DND-41 (cell line): ENCODE measurements around the gene LTB4R.

Source experiments
- ATAC-seq: fragments of 200-7000 bp; cut with Tn5 transposase; 3 replicates; pipeline ENCODE4 v1.9.1; 2021; ENCODE audit warnings: low read depth; ENCODE audit not compliant: insufficient read depth
- DNase-seq: peaks from one replicate; pipeline ENCODE4 v3.0.0-alpha.2; 2020
- H2AFZ ChIP-seq: 2 replicates; pipeline ENCODE4 v1.6.0; 2012; ENCODE audit warnings: low read depth, low read length
- H3K27ac ChIP-seq: 2 replicates; pipeline ENCODE4 v1.5.1; 2012; ENCODE audit warnings: low read length, inconsistent platforms
- H3K27me3 ChIP-seq: fragments of 200-600 bp; sonication (generic); 2 replicates; pipeline ENCODE4 v1.6.0; 2012; ENCODE audit warnings: low read length, mild to moderate bottlenecking, inconsistent platforms; ENCODE audit not compliant: insufficient read depth, poor library complexity
- H3K36me3 ChIP-seq: 2 replicates; pipeline ENCODE4 v1.5.1; 2012; ENCODE audit warnings: low read length, inconsistent platforms; ENCODE audit not compliant: insufficient read depth
- H3K4me1 ChIP-seq: 2 replicates; pipeline ENCODE4 v1.5.1; 2012; ENCODE audit warnings: mild to moderate bottlenecking, low read length; ENCODE audit not compliant: insufficient read depth
- H3K4me2 ChIP-seq: 2 replicates; pipeline ENCODE4 v1.6.0; 2012; ENCODE audit warnings: mild to moderate bottlenecking, moderate library complexity, low read length, inconsistent platforms; ENCODE audit not compliant: insufficient read depth
- H3K4me3 ChIP-seq, 2 experiments: fragments of 200-600 bp in 1 of 2; shearing (Covaris generic) in 1 of 2; 2 replicates each; pipeline ENCODE4 v1.5.1; 2012 to 2016; ENCODE audit warnings: inconsistent platforms in 2 of 2, low read length in 2 of 2, mild to moderate bottlenecking in 2 of 2, low read depth in 1 of 2, moderate library complexity in 1 of 2
- H3K79me2 ChIP-seq: 2 replicates; pipeline ENCODE4 v1.6.0; 2012; ENCODE audit warnings: low read length, inconsistent platforms; ENCODE audit not compliant: insufficient read depth
- H3K9ac ChIP-seq: 2 replicates; pipeline ENCODE4 v1.6.0; 2012; ENCODE audit warnings: low read depth, mild to moderate bottlenecking, inconsistent platforms, low read length, moderate library complexity
- H3K9me3 ChIP-seq: 2 replicates; pipeline ENCODE4 v1.5.1; 2012; ENCODE audit warnings: low read length, moderate library complexity, mild to moderate bottlenecking, inconsistent platforms; ENCODE audit not compliant: insufficient read depth, severe bottlenecking
- H4K20me1 ChIP-seq: 2 replicates; pipeline ENCODE4 v1.6.0; 2012; ENCODE audit warnings: low read length; ENCODE audit not compliant: insufficient read depth
- EZH2 ChIP-seq: IDR thresholded peaks from 3 replicates; pipeline ENCODE4 v1.6.1; 2012; ENCODE audit warnings: borderline replicate concordance, low read depth, mild to moderate bottlenecking, moderate library complexity, low read length, inconsistent platforms; ENCODE audit not compliant: severe bottlenecking
- TF ChIP-seq, protein P1 (sequence below): IDR thresholded peaks from 2 replicates; pipeline ENCODE4 v1.5.1; 2012; ENCODE audit warnings: borderline replicate concordance, low read length, moderate library complexity, mild to moderate bottlenecking; ENCODE audit not compliant: poor library complexity, severe bottlenecking; ENCODE audit errors: extremely low read depth

The LTB4R gene

GRCh38 chr14:24331731-24332267 is 20.5 kb downstream of the LTB4R start:
- peak overlapping the region; percentile 45 for H3K4me2 ChIP-seq

GRCh38 chr14:24332268-24332993 is 21.1 kb downstream of the LTB4R start:
- Histone ChIP-seq H2AFZ (no peak overlapping the region), H3K9ac (no peak overlapping the region), H3K4me2 (peak overlapping the region; percentile 45)

More at GRCh38 chr14:24331731-24332267, 20.5 kb downstream of the LTB4R start:
- H3K4me1 ChIP-seq = peaks cover 25% of the 10 kb centered on the region
- no peak overlapping the region for H3K4me3 ChIP-seq
- TF ChIP-seq, protein P1, sequence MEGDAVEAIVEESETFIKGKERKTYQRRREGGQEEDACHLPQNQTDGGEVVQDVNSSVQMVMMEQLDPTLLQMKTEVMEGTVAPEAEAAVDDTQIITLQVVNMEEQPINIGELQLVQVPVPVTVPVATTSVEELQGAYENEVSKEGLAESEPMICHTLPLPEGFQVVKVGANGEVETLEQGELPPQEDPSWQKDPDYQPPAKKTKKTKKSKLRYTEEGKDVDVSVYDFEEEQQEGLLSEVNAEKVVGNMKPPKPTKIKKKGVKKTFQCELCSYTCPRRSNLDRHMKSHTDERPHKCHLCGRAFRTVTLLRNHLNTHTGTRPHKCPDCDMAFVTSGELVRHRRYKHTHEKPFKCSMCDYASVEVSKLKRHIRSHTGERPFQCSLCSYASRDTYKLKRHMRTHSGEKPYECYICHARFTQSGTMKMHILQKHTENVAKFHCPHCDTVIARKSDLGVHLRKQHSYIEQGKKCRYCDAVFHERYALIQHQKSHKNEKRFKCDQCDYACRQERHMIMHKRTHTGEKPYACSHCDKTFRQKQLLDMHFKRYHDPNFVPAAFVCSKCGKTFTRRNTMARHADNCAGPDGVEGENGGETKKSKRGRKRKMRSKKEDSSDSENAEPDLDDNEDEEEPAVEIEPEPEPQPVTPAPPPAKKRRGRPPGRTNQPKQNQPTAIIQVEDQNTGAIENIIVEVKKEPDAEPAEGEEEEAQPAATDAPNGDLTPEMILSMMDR = no peak
- TF ChIP-seq EZH2 = no peak
- H4K20me1 ChIP-seq = peaks cover 23% of the 10 kb centered on the region
- no peaks in the 10 kb centered on the region for H3K36me3 ChIP-seq
- H3K27ac ChIP-seq = no peak overlapping the region
- H3K27me3 ChIP-seq = peaks cover 9% of the 10 kb centered on the region
- H2AFZ ChIP-seq = no peak overlapping the region
- no peak; the same call in 2 of the 3 replicates for ATAC-seq
- no peaks in the 10 kb centered on the region for H3K9me3 ChIP-seq
- DNase-seq = no peak
- H3K79me2 ChIP-seq = no peaks in the 10 kb centered on the region
- no peak overlapping the region for H3K9ac ChIP-seq

GRCh38 chr14:24334431-24335291 is 23.4 kb downstream of the LTB4R start, which contains the start of gene ADCY4:
Gene ADCY4 (minus strand): TSS chr14:24335071. CDS start chr14:24334652, 419 bp downstream.
- no peaks in the 10 kb centered on the region for H3K36me3 ChIP-seq
- ATAC-seq (no peak), DNase-seq (no peak)
- H3K27ac ChIP-seq = no peak within 1 kb of the TSS
- H4K20me1 ChIP-seq = peaks cover 22% of the 10 kb centered on the region
- H3K9ac ChIP-seq = peak within 1 kb of the TSS; percentile 23; the same call in 1 of the 2 replicates
- H3K4me1 ChIP-seq = peaks cover 19% of the 10 kb centered on the region
- H3K27me3 ChIP-seq = peaks cover 10% of the 10 kb centered on the region
- no peaks in the 10 kb centered on the region for H3K9me3 ChIP-seq
- H2AFZ ChIP-seq = peak within 1 kb of the TSS; percentile 62; the same call in 1 of the 2 replicates
- no peak for TF ChIP-seq EZH2
- TF ChIP-seq, protein P1 = no peak
- H3K4me3 ChIP-seq = peak within 1 kb of the TSS in 1 of 2 experiments; percentile 39; a peak in 2 of 4 replicates
- H3K4me2 ChIP-seq = peak within 1 kb of the TSS; percentile 57
- no peaks in the 10 kb centered on the region for H3K79me2 ChIP-seq

More at GRCh38 chr14:24332268-24332993, 21.1 kb downstream of the LTB4R start:
- no peak overlapping the region for H3K27ac ChIP-seq
- no peaks in the 10 kb centered on the region for H3K79me2 ChIP-seq
- ATAC-seq (peak; percentile 94), DNase-seq (peak; percentile 90)
- TF ChIP-seq, protein P1 = peak; percentile 88
- no peak for TF ChIP-seq EZH2
- no peak overlapping the region for H3K4me3 ChIP-seq
- no peaks in the 10 kb centered on the region for H3K36me3 ChIP-seq
- H3K4me1 ChIP-seq = peaks cover 20% of the 10 kb centered on the region
- H3K9me3 ChIP-seq = no peaks in the 10 kb centered on the region
- peaks cover 23% of the 10 kb centered on the region for H4K20me1 ChIP-seq
- H3K27me3 ChIP-seq = peaks cover 9% of the 10 kb centered on the region
